Common myeloid progenitor, CD34-positive (primary cell): ENCODE measurements around the gene EFNA2.

Source experiments
- CTCF ChIA-PET: fragments of 350-600 bp; sonication (Branson Sonifier 250); formaldehyde crosslinking; loops from one replicate; lab custom pipeline; 2021; ENCODE audit warnings: antibody characterized with exemption; lab: Charles Lee
- POLR2A ChIA-PET: fragments of 350-600 bp; sonication (Branson Sonifier 250); formaldehyde crosslinking; loops from one replicate; lab custom pipeline; 2021; ENCODE audit warnings: antibody characterized with exemption; lab: Charles Lee
- DNase-seq, 3 donors: peaks; one replicate each; pipeline versions ENCODE4 v3.0.0 to v3.0.0-alpha.2; 2013
- H3K27ac ChIP-seq, 2 experiments: 1 replicate in 1 of 2; 2 replicates in 1 of 2; pipeline ENCODE4 v1.7.0; 2013; ENCODE audit warnings: inconsistent platforms in 2 of 2, low read length in 2 of 2, mild to moderate bottlenecking in 2 of 2, low read depth in 1 of 2, moderate library complexity in 1 of 2; ENCODE audit not compliant: severe bottlenecking in 2 of 2, insufficient read depth in 1 of 2, poor library complexity in 1 of 2
- H3K27me3 ChIP-seq, 5 experiments: replicated peaks in 2 of 5; 1 replicate in 3 of 5; 2 replicates in 2 of 5; pipeline versions ENCODE4 v1.6.1 to v1.7.0; 2013; ENCODE audit warnings: low read length in 4 of 5, mild to moderate bottlenecking in 2 of 5, moderate library complexity in 2 of 5, inconsistent platforms in 1 of 5; ENCODE audit not compliant: insufficient read depth in 5 of 5, control insufficient read depth in 4 of 5
- H3K36me3 ChIP-seq, 4 experiments: 1 replicate in 2 of 4; 2 replicates in 2 of 4; pipeline versions ENCODE4 v1.6.1 to v1.7.0; 2013; ENCODE audit warnings: low read length in 3 of 4, control low read depth in 1 of 4, mild to moderate bottlenecking in 1 of 4; ENCODE audit not compliant: control insufficient read depth in 4 of 4, insufficient read depth in 4 of 4
- H3K4me1 ChIP-seq, 4 experiments: 1 replicate in 3 of 4; 2 replicates in 1 of 4; pipeline versions ENCODE4 v1.6.1 to v1.7.1; 2013; ENCODE audit warnings: low read length in 3 of 4, mild to moderate bottlenecking in 3 of 4, control low read depth in 1 of 4, inconsistent platforms in 1 of 4, moderate library complexity in 1 of 4; ENCODE audit not compliant: control insufficient read depth in 4 of 4, insufficient read depth in 4 of 4; ENCODE audit errors: control extremely low read depth in 1 of 4
- H3K4me3 ChIP-seq, 7 experiments: 1 replicate in 4 of 7; 2 replicates in 3 of 7; pipeline versions ENCODE4 v1.5.1 to v1.7.0; 2013; ENCODE audit warnings: mild to moderate bottlenecking in 7 of 7, low read length in 6 of 7, moderate library complexity in 6 of 7, inconsistent platforms in 2 of 7, low read depth in 2 of 7, control low read depth in 1 of 7; ENCODE audit not compliant: insufficient read depth in 4 of 7, control insufficient read depth in 1 of 7; ENCODE audit errors: extremely low read depth in 1 of 7
- H3K9me3 ChIP-seq, 5 experiments: 1 replicate in 4 of 5; 2 replicates in 1 of 5; pipeline versions ENCODE4 v1.6.1 to v1.7.1; 2013; ENCODE audit warnings: low read length in 4 of 5, mild to moderate bottlenecking in 2 of 5, inconsistent platforms in 1 of 5, low read depth in 1 of 5, moderate library complexity in 1 of 5; ENCODE audit not compliant: control insufficient read depth in 4 of 5, insufficient read depth in 2 of 5; ENCODE audit errors: control extremely low read depth in 1 of 5
- WGBS: methylation state at CpG from one replicate; pipeline ENCODE4 v1.1.5; 2013; ENCODE audit not compliant: insufficient coverage; 5-methylcytosine and 5-hydroxymethylcytosine counted together

EFNA2 gene

DNA sequence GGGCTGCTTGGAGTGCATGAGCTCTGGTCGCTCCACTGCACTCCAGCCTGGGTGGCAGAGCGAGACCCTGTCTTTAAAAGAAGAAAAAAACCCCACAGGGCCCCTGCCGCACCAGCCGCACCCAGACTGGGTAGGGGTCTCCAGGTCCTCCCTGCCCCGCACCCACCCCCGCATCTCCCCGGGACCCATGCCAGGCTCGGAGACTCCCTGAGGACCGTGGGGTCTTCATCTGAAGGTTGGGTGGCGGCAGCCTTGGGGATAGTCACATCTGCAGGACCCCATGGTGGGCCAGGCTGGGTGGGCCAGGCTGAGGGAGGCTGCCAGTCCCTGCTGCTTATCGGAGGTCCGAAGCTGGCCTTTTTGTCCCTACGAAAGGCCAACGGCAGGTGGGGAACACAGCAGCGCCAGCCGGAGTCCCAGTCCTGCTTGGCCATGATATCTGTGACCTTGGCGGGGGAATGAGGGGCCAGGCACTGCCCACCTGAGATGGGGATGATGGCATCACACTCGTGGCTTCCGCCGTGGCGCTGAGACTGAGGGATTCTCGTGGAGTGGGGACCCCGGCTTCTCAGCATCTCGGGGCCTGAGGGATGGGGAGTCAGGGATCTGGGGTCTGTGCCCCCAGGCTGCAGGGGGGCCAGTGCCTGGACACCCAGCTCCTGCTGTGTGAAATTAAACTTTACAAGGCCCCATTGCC lies 11.1 kb downstream of the EFNA2 start:
- ChIA-PET POLR2A (no interaction called here), CTCF (interaction anchor here (1.0 to 1.2 kb wide), 2 partner anchors 19 to 51 kb away, joined by 3 read pairs; no protein-coding TSS in a partner anchor)
- peaks cover 0 to 9% (median 7%) of the 10 kb centered on the region in 4 experiments for H3K4me1 ChIP-seq
- H3K36me3 ChIP-seq, result no peaks in the 10 kb centered on the region
- H3K9me3 ChIP-seq, result no peaks in the 10 kb centered on the region
- WGBS, result 91% methylated on average over 17 of the region's 24 CpGs
- H3K27ac ChIP-seq, result no peak overlapping the region
- H3K4me3 ChIP-seq, result no peak overlapping the region
- no peak for DNase-seq
- peaks cover 0 to 43% (median 2%) of the 10 kb centered on the region in 5 experiments for H3K27me3 ChIP-seq

DNA sequence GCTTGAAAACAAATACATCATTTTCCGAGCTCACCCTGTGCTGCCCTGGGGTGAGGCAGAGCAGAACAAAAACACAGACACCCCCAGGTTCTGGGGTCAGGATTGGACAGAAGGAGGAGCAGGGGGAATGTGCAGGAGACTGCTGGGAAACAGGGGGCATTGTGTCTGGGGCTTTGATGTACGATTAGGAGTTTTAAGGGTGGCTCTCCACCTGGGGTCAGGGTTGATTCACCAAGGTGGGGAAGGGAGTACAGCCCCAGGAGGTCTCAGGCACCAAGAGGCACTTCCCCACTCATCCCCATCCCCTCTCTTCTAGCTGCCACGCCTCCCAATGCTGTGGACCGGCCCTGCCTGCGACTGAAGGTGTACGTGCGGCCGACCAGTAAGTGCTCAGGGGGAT lies 12.6 kb downstream of the EFNA2 start:
- H3K9me3 ChIP-seq, result no peaks in the 10 kb centered on the region
- no peak for DNase-seq
- H3K4me3 ChIP-seq, result no peak overlapping the region
- no peaks in the 10 kb centered on the region for H3K36me3 ChIP-seq
- WGBS, result 95% methylated on average over 7 of the region's 8 CpGs
- CTCF ChIA-PET, result no interaction called here
- no peak overlapping the region for H3K27ac ChIP-seq
- H3K4me1 ChIP-seq, result peaks cover 0 to 9% (median 7%) of the 10 kb centered on the region in 4 experiments
- POLR2A ChIA-PET, result no interaction called here
- H3K27me3 ChIP-seq, result peaks cover 0 to 29% (median 1%) of the 10 kb centered on the region in 5 experiments

DNA sequence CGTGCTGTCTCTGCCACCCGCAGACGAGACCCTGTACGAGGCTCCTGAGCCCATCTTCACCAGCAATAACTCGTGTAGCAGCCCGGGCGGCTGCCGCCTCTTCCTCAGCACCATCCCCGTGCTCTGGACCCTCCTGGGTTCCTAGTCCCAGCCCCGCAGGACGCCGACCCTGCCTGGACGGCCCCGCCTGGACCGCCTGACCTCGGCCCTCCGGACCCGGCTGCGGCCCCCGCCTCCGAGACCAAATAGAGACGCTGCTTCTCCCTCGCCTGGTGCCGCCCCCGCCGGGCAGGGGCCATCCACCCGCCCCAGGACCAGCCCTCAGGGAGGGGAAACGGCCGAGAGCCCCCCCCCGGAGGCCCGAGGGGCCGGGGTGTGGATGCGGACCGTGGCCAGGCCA lies 14.1 kb downstream of the EFNA2 start:
- no peak for DNase-seq
- CTCF ChIA-PET, result no interaction called here
- Histone ChIP-seq H3K27me3 (peaks cover 0 to 13% (median 1%) of the 10 kb centered on the region in 5 experiments), H3K27ac (no peak overlapping the region), H3K4me1 (peaks cover 0 to 9% (median 7%) of the 10 kb centered on the region in 4 experiments), H3K4me3 (no peak overlapping the region), H3K36me3 (no peaks in the 10 kb centered on the region), H3K9me3 (no peaks in the 10 kb centered on the region)
- POLR2A ChIA-PET, result no interaction called here
- 81% methylated on average over 26 of the region's 34 CpGs for WGBS

DNA sequence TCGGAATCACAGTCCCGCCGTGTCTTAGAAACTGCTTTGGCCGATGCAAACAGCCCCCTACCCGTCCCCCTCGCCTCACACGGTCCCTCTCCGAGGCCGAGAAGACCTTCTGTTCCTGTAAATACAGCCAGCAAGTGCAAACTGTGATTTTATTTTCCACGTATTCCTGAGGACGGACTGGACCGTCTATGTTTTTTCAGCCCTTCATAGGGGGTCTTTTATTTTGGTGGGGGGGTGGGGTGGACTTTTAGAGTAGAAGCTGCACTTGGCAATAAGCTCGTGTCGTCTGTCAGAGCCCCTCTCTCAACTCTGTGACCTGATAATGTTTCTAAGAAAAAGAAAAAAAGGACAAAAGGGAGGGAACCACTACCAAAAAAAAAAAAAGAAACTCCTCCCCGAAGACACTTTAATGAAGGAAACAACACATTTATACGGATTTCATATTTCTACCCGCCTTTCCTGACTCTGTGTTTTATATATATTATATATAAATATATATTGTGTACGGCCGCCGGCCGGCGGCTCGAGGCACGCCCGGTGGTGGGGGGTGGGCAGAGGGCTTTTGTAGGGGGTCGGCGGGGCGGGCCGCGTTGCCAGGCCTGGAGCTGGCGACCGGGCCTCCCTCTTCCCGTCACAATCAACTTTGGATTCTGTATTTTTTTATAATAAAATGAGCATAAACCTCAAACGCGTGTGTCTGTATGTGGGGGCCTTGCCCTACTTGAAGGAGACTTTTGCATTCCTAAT lies 15.2 kb downstream of the EFNA2 start:
- Histone ChIP-seq H3K9me3 (no peaks in the 10 kb centered on the region), H3K27ac (no peak overlapping the region), H3K4me1 (no peaks in the 10 kb centered on the region), H3K27me3 (peaks cover 0 to 4% (median 1%) of the 10 kb centered on the region in 5 experiments), H3K4me3 (no peak overlapping the region), H3K36me3 (no peaks in the 10 kb centered on the region)
- DNase-seq, result no peak
- 92% methylated on average over 9 of the region's 35 CpGs for WGBS
- ChIA-PET POLR2A (no interaction called here), CTCF (interaction anchor here (1.3 kb wide), 1 partner anchor 15 kb away, joined by 3 read pairs; no protein-coding TSS in a partner anchor)

DNA sequence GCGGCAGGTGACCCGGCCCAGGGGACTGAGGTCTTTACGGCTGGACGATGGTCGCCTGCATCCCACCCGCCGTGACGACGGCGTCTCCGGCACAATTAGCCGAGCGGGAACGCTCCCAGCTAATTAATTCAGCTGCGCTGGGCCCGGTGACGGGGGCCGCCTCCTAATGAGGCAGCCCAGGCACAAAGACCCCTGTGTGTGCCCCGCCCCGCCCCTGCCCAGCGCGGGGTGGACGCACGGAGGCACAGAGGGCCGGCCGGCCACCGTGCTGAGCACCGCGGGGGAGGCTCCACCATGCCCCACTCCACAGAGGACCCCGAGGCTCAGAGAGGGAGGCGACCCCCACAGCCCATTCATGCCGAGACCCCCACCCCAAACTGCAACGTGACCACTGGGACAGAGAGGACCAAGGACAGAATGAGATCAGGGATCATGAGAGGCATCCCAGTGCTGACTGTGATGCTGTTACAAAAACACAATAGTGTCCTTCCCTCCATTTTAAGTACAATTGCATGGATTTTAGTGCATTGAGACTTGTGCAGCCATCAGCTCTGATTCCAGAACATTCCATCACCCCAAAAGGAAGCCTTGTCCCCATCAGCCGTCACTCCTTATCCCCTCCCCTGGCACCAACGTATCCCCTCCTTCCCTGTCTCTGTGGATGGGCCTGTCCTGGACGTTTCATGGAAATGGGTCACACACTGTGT lies 17.0 kb downstream of the EFNA2 start:
- CTCF ChIA-PET, result interaction anchor here (0.9 kb wide), 1 partner anchor 23 kb away, joined by 3 read pairs; no protein-coding TSS in a partner anchor

DNA sequence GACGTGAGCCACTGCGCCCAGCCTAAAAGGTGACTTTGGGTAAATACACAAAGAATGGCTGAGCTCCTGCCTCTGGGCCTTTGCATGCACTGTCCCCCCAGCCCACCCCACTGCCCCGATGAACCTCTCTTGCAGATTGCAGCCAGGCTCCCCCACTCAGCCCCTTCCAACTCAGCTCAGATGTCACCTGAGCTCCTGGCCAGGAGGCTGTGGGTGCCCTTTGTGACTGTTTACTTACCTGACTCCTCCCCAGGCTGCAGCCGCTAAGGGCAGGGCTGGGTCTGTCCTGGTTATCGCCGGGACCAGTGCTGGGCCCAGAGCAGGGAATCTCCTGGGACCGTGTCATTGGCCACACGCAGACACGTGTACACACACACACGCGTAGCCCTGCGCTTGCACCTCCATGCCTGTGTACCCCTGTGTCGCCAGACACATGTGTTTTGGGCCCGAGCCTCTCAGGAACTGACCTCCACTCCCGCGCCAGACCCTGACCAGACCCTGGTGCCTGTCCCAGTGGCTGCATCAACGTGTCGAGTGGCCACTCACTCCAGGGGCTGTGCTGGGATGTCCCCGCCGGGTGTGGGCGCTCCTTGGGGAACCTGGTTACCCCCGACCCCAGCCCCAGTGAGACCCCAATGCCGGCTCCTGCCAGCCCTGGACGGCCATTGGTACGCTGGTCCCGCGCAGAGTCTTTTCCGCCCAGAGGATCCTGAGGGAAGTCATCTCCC lies 18.7 kb downstream of the EFNA2 start:
- no peaks in the 10 kb centered on the region for H3K4me1 ChIP-seq
- DNase-seq, result no peak
- no peaks in the 10 kb centered on the region for H3K9me3 ChIP-seq
- H3K27ac ChIP-seq, result no peak overlapping the region
- ChIA-PET CTCF (interaction anchor here (1.0 kb wide), 1 partner anchor 13 kb away, joined by 3 read pairs; no protein-coding TSS in a partner anchor), POLR2A (no interaction called here)
- no peak overlapping the region for H3K4me3 ChIP-seq
- H3K36me3 ChIP-seq, result no peaks in the 10 kb centered on the region
- H3K27me3 ChIP-seq, result no peaks in the 10 kb centered on the region
- 98% methylated on average over 28 of the region's 28 CpGs for WGBS

More for the DNA sequence above, 17.0 kb downstream of the EFNA2 start:
- Histone ChIP-seq H3K36me3 (no peaks in the 10 kb centered on the region), H3K4me1 (no peaks in the 10 kb centered on the region), H3K27ac (no peak overlapping the region), H3K9me3 (no peaks in the 10 kb centered on the region), H3K27me3 (no peaks in the 10 kb centered on the region), H3K4me3 (no peak overlapping the region)
- WGBS, result 86% methylated on average over 23 of the region's 36 CpGs
- DNase-seq, result no peak
- POLR2A ChIA-PET, result no interaction called here
